Lower leg skin (tissue), 3 donors: ENCODE data around the gene CACNA1I.

ENCODE experiments used
- POLR2A ChIP-seq, 2 donors: fragments of 450-650 bp; IDR thresholded peaks; one replicate each; pipeline ENCODE4 v1.6.1; 2016 to 2017; ENCODE audit warnings: antibody characterized with exemption in 2 of 2, mild to moderate bottlenecking in 1 of 2, moderate library complexity in 1 of 2
- TF ChIP-seq, protein P1 (sequence below), 3 donors: fragments of 450-650 bp; IDR thresholded peaks; one replicate each; pipeline ENCODE4 v1.5.1; 2016; ENCODE audit warnings: antibody characterized with exemption in 3 of 3, mild to moderate bottlenecking in 3 of 3, moderate library complexity in 2 of 3

- TF ChIP-seq, protein P1, sequence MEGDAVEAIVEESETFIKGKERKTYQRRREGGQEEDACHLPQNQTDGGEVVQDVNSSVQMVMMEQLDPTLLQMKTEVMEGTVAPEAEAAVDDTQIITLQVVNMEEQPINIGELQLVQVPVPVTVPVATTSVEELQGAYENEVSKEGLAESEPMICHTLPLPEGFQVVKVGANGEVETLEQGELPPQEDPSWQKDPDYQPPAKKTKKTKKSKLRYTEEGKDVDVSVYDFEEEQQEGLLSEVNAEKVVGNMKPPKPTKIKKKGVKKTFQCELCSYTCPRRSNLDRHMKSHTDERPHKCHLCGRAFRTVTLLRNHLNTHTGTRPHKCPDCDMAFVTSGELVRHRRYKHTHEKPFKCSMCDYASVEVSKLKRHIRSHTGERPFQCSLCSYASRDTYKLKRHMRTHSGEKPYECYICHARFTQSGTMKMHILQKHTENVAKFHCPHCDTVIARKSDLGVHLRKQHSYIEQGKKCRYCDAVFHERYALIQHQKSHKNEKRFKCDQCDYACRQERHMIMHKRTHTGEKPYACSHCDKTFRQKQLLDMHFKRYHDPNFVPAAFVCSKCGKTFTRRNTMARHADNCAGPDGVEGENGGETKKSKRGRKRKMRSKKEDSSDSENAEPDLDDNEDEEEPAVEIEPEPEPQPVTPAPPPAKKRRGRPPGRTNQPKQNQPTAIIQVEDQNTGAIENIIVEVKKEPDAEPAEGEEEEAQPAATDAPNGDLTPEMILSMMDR (IDR thresholded peaks at IDR 0.05) = no peak
- no peak for TF ChIP-seq POLR2A (IDR thresholded peaks at IDR 0.05)
These were observed 145.4 kb downstream of the CACNA1I start for GRCh38 chr22:39715778-39716495.
